H1 (cell line): ENCODE results near the gene SHQ1. TPM values are rescaled to one million over a fixed set of nuclear protein-coding genes. Genes with fewer than 3 reads are reported as not detected.

ENCODE experiments used
- ATF3 ChIP-seq: IDR thresholded peaks from 2 replicates; pipeline ENCODE4 v1.6.1; 2011; ENCODE audit warnings: low read depth, mild to moderate bottlenecking, low read length; ENCODE audit not compliant: insufficient read depth
- CHD7 ChIP-seq: fragments of 300-600 bp; sonication (generic); IDR thresholded peaks from 2 replicates; pipeline ENCODE4 v1.7.1; 2012; ENCODE audit warnings: low read length, moderate library complexity, mild to moderate bottlenecking, inconsistent platforms; ENCODE audit not compliant: insufficient replicate concordance
- GTF2F1 ChIP-seq: IDR thresholded peaks from 2 replicates; pipeline ENCODE4 v1.6.1; 2012; ENCODE audit warnings: low read depth, low read length, improper control_type of control experiment, borderline replicate concordance
- KDM1A ChIP-seq: fragments of 200-600, 300-600 bp; sonication (generic); IDR thresholded peaks from 2 replicates; pipeline ENCODE4 v1.7.1; 2016; ENCODE audit warnings: mild to moderate bottlenecking, low read length, borderline replicate concordance
- MAFK ChIP-seq: IDR thresholded peaks from 2 replicates; pipeline ENCODE4 v1.6.1; 2012; ENCODE audit warnings: low read depth, mild to moderate bottlenecking, improper control_type of control experiment, low read length
- NANOG ChIP-seq: IDR thresholded peaks from 2 replicates; pipeline ENCODE4 v1.6.1; 2011; ENCODE audit warnings: low read length, low read depth, mild to moderate bottlenecking, inconsistent platforms; ENCODE audit not compliant: insufficient read depth, poor library complexity, severe bottlenecking
- RBBP5 ChIP-seq: IDR thresholded peaks from 2 replicates; pipeline ENCODE4 v1.7.1; 2012; ENCODE audit warnings: low read depth, mild to moderate bottlenecking, inconsistent platforms, low read length, moderate library complexity, borderline replicate concordance
- RFX5 ChIP-seq: IDR thresholded peaks from 2 replicates; pipeline ENCODE4 v1.6.1; 2011; ENCODE audit warnings: low read depth, low read length, improper control_type of control experiment, borderline replicate concordance
- SIRT6 ChIP-seq: IDR thresholded peaks from one replicate; pipeline ENCODE4 v1.7.1; 2012; ENCODE audit warnings: low read length, inconsistent platforms
- YY1 ChIP-seq: IDR thresholded peaks from 2 replicates; pipeline ENCODE4 v1.6.1; 2011; ENCODE audit warnings: low read depth, mild to moderate bottlenecking, low read length
- polyA plus RNA-seq, 7 experiments: library from polyadenylated mRNA; depleted of rRNA in 3 of 7; stranded (reverse) in 5 of 7; unstranded in 2 of 7; fragments of >200 nt in 5 of 7; fragments of 200-250 nt in 2 of 7; gene quantifications; 1 replicate in 5 of 7; 2 replicates in 1 of 7; 4 replicates in 1 of 7; pipeline versions ENCODE4 v1.2.1 to v1.2.3, GENCODE V29; 2011 to 2013; ENCODE audit warnings: missing spikeins in 2 of 7, mixed read lengths in 2 of 7
- total RNA-seq: library from RNA; stranded (reverse); fragmentation: NEBNext Ultra II Directional; extraction: Animal tissue kit (Norgen Biotek cat#: 25700); gene quantifications from 2 replicates; pipeline ENCODE4 v1.2.1, GENCODE V29; 2021

SHQ1 gene
- total and polyA plus RNA-seq, 2 of the 8 experiments (the other 6 are each of a cell fraction or from before 2014, with no cell fraction given): 10.7 to 34.4 TPM

GRCh38 chr3:72844436-72844993 lies 3.7 kb downstream of the SHQ1 start (continued):
- TF ChIP-seq CHD7 (no peak), YY1 (no peak), ATF3 (no peak), RBBP5 (no peak), GTF2F1 (no peak), MAFK (no peak), RFX5 (no peak), NANOG (no peak), KDM1A (no peak), SIRT6 (no peak)
- TF ChIP-seq, all 59 proteins: peak for 0
